Vagina (tissue), 2 donors: Measurements from ENCODE around the gene EID1.

ENCODE experiments used
- POLR2A ChIP-seq, 2 donors: fragments of 450-650 bp; IDR thresholded peaks; one replicate each; pipeline ENCODE4 v1.6.1; 2017; ENCODE audit warnings: antibody characterized with exemption in 2 of 2, mild to moderate bottlenecking in 2 of 2, moderate library complexity in 2 of 2
- POLR2AphosphoS5 ChIP-seq, 2 donors: sonication (generic); formaldehyde crosslinking; IDR thresholded peaks; one replicate each; pipeline ENCODE4 v1.9.0; 2017; ENCODE audit warnings: antibody characterized with exemption in 2 of 2, mild to moderate bottlenecking in 2 of 2, low read depth in 1 of 2; ENCODE audit not compliant: insufficient read depth in 1 of 2
- TF ChIP-seq, protein P1 (sequence below), 3 experiments: fragments of 450-650 bp in 2 of 3; fragments of 200-600 bp in 1 of 3; sonication (generic) in 1 of 3; IDR thresholded peaks; one replicate each; pipeline ENCODE4 v1.5.1; 2017 to 2019; ENCODE audit warnings: antibody characterized with exemption in 3 of 3, mild to moderate bottlenecking in 2 of 3, moderate library complexity in 2 of 3

DNA sequence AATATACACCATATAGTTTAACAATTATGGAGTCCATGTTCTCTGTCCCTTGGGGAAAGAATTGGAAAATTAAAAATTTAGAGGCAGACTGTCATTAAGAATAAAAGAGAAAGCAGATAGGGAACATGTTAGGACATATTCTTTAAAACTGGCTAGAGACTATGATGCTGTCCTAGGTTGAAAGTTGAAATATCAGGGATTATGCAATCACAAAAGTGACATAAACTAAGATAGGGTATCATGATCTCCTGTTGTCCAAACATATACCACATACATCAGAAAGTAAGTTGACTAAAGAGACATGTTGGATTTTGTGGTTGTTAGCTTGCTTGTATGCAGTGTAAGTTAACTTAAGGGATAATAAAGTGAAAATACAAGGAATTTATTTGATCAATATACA lies 9.9 kb upstream of the EID1 start:
- TF ChIP-seq, protein P1, sequence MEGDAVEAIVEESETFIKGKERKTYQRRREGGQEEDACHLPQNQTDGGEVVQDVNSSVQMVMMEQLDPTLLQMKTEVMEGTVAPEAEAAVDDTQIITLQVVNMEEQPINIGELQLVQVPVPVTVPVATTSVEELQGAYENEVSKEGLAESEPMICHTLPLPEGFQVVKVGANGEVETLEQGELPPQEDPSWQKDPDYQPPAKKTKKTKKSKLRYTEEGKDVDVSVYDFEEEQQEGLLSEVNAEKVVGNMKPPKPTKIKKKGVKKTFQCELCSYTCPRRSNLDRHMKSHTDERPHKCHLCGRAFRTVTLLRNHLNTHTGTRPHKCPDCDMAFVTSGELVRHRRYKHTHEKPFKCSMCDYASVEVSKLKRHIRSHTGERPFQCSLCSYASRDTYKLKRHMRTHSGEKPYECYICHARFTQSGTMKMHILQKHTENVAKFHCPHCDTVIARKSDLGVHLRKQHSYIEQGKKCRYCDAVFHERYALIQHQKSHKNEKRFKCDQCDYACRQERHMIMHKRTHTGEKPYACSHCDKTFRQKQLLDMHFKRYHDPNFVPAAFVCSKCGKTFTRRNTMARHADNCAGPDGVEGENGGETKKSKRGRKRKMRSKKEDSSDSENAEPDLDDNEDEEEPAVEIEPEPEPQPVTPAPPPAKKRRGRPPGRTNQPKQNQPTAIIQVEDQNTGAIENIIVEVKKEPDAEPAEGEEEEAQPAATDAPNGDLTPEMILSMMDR (IDR thresholded peaks at IDR 0.05) = no peak
- TF ChIP-seq POLR2A (IDR thresholded peaks at IDR 0.05) (no peak), POLR2AphosphoS5 (IDR thresholded peaks at IDR 0.05; ENCODE audit: insufficient read depth in 1 of 2, low read depth in 1 of 2) (no peak)
